Measurements from ENCODE around the gene MTFR2. TPM values are rescaled to one million over a fixed set of nuclear protein-coding genes. Genes with fewer than 3 reads are reported as not detected.

Gene MTFR2
- polyA plus RNA-seq, 2 of the 4 experiments (the other 2 are of a cell fraction): 11.8 to 20.1 TPM

DNA sequence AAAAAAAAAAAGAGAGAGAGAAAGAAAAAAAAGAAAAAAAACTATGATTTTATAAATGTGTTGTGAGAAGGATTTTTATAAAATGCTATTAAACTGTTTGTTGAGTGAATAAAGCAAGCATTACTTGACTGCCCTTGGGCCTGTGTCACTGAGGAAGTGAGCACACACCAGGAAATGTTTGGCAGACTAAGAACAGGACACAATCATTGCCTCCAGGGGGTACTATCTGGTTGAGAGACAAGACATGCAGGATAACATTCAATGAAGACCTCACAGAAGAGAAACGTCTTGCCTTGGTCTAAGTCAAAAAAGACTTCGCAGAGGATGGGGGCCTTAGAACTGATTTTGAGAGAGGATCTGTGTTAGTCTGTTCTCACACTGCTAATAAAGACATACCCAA is 40.6 kb downstream of the MTFR2 start:
- WGBS (ENCODE audit: missing lambda C conversion rate): 83% methylated on average over 2 of the region's 2 CpGs
- ATAC-seq: no peak

DNA sequence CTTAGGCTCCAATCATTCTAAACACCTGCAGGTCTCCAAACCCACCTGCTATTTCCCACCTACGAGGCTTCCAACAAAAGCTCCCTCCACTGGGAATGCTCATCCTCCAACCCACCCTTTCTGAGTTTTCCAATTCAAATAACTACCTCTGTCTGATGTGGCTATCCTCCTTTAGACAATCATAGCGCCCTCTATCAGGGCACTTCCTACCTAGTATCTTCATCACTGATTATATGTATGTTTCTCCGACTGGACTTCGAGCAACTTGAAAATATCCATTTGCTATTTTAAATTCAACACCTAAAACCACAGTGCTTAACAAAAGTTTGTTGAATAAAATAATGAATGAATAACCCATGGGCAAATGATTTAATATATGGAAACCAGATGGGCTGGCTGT is 41.3 kb downstream of the MTFR2 start:
- POLR2A ChIA-PET: no interaction called here
- Histone ChIP-seq H3K4me3 (no peak overlapping the region), H3K4me2 (no peak overlapping the region), H3K9me3 (no peaks in the 10 kb centered on the region), H3K27ac (no peak overlapping the region), H3K4me1 (no peaks in the 10 kb centered on the region)
- FAIRE-seq (no peak), DNase-seq (ENCODE audit: low read depth in 1 of 2, low spot score in 1 of 2) (no peak), ATAC-seq (no peak)
- WGBS (ENCODE audit: missing lambda C conversion rate): 86% methylated on average over 4 of the region's 4 CpGs
- TF ChIP-seq FOXS1 (CRISPR knock-in tag; IDR thresholded peaks at IDR 0.05) (no peak), PBX3 (IDR thresholded peaks at IDR 0.05) (no peak), CEBPB (IDR thresholded peaks at IDR 0.05) (no peak), EHF (CRISPR knock-in tag; IDR thresholded peaks at IDR 0.05) (no peak), ZFP36 (IDR thresholded peaks at IDR 0.05; ENCODE audit: borderline replicate concordance, partially characterized antibody) (no peak), CBX2 (IDR thresholded peaks at IDR 0.05; ENCODE audit: borderline replicate concordance, low read depth) (no peak), NR3C1 (IDR thresholded peaks at IDR 0.05) (no peak), MAZ (IDR thresholded peaks at IDR 0.05; ENCODE audit: borderline replicate concordance, low read depth, low read length) (no peak), TFCP2L1 (CRISPR knock-in tag; IDR thresholded peaks at IDR 0.05) (no peak), CHD4 (IDR thresholded peaks at IDR 0.05; ENCODE audit: borderline replicate concordance) (no peak), USF2 (IDR thresholded peaks at IDR 0.05) (no peak), ESRRA (IDR thresholded peaks at IDR 0.05; ENCODE audit: borderline replicate concordance, low read length) (no peak), FOSB (CRISPR knock-in tag; IDR thresholded peaks at IDR 0.05) (no peak), HDAC2 (IDR thresholded peaks at IDR 0.05) (no peak), RNF2 (IDR thresholded peaks at IDR 0.05; ENCODE audit: borderline replicate concordance, low read depth) (no peak), POLR2A (IDR thresholded peaks at IDR 0.05; ENCODE audit: low read length) (no peak), HOXB13 (CRISPR knock-in tag; IDR thresholded peaks at IDR 0.05; ENCODE audit: low read depth) (no peak)
- CTCF ChIA-PET: interaction anchor here (2.2 kb wide), 1 partner anchor 18 kb away, joined by 9 read pairs; no protein-coding TSS in a partner anchor

More for the DNA sequence above, 40.6 kb downstream of the MTFR2 start:
- Histone ChIP-seq H3K4me3 (no peak overlapping the region), H3K4me1 (no peaks in the 10 kb centered on the region), H3K9me3 (no peaks in the 10 kb centered on the region), H3K27ac (no peak overlapping the region), H3K4me2 (no peak overlapping the region)
- no peak for TF ChIP-seq EP300 (IDR thresholded peaks at IDR 0.05)
- no peak for TF ChIP-seq MAZ (IDR thresholded peaks at IDR 0.05; ENCODE audit: borderline replicate concordance, low read depth, low read length)
- no peak for TF ChIP-seq TP53 (CRISPR knock-in tag; IDR thresholded peaks at IDR 0.05)
- no peak for TF ChIP-seq BHLHE40 (IDR thresholded peaks at IDR 0.05; ENCODE audit: low read depth, low read length)
- TF ChIP-seq USF2 (IDR thresholded peaks at IDR 0.05): no peak
- TF ChIP-seq RAD21 (conservative IDR thresholded peaks at IDR 0.05 in 1 of 2, IDR thresholded peaks at IDR 0.05 in 1 of 2): no peak
- TF ChIP-seq ZC3H11A (IDR thresholded peaks at IDR 0.05): no peak
- no peak for TF ChIP-seq ZSCAN20 (CRISPR knock-in tag; IDR thresholded peaks at IDR 0.05)
- TF ChIP-seq HOXB5 (CRISPR knock-in tag; IDR thresholded peaks at IDR 0.05): no peak
- TF ChIP-seq PBX3 (IDR thresholded peaks at IDR 0.05): no peak
- no peak for TF ChIP-seq RNF2 (IDR thresholded peaks at IDR 0.05; ENCODE audit: borderline replicate concordance, low read depth)
- TF ChIP-seq, protein P1, sequence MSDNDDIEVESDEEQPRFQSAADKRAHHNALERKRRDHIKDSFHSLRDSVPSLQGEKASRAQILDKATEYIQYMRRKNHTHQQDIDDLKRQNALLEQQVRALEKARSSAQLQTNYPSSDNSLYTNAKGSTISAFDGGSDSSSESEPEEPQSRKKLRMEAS (IDR thresholded peaks at IDR 0.05): no peak
- TF ChIP-seq HOXB13 (CRISPR knock-in tag; IDR thresholded peaks at IDR 0.05; ENCODE audit: low read depth): no peak
- no peak for TF ChIP-seq FOSL2 (IDR thresholded peaks at IDR 0.05)
- TF ChIP-seq FOSL2 (CRISPR knock-in tag; IDR thresholded peaks at IDR 0.05): no peak
- TF ChIP-seq, protein P2, sequence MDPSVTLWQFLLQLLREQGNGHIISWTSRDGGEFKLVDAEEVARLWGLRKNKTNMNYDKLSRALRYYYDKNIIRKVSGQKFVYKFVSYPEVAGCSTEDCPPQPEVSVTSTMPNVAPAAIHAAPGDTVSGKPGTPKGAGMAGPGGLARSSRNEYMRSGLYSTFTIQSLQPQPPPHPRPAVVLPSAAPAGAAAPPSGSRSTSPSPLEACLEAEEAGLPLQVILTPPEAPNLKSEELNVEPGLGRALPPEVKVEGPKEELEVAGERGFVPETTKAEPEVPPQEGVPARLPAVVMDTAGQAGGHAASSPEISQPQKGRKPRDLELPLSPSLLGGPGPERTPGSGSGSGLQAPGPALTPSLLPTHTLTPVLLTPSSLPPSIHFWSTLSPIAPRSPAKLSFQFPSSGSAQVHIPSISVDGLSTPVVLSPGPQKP (IDR thresholded peaks at IDR 0.05; ENCODE audit: low read depth, low read length): no peak
- DNase-seq (ENCODE audit: low read depth in 1 of 2, low spot score in 1 of 2): no peak
- FAIRE-seq: no peak
- POLR2A ChIA-PET: no interaction called here
- CTCF ChIA-PET: interaction anchor here (0.8 kb wide), 1 partner anchor 15 kb away, joined by 3 read pairs; no protein-coding TSS in a partner anchor
